K562 (cell line): ENCODE data around the gene PRND. TPM values are rescaled to one million over a fixed set of nuclear protein-coding genes. Genes with fewer than 3 reads are reported as not detected.

Experiments used
- ARID1B ChIP-seq: fragments of 450-650 bp; IDR thresholded peaks from 2 replicates; pipeline ENCODE4 v1.6.1; 2016; ENCODE audit warnings: antibody characterized with exemption, mild to moderate bottlenecking, inconsistent platforms
- CCAR2 ChIP-seq: fragments of 200-400 bp; formaldehyde crosslinking; IDR thresholded peaks from 2 replicates; pipeline ENCODE4 v1.6.1; 2017; ENCODE audit warnings: mild to moderate bottlenecking, low read depth, low read length
- CXXC5 ChIP-seq: fragments of 250-450 bp; sonication (Bioruptor Pico); IDR thresholded peaks from 2 replicates; pipeline ENCODE4 v1.8.0; 2022; ENCODE audit warnings: inconsistent platforms, mild to moderate bottlenecking, moderate library complexity
- HCFC1 ChIP-seq: IDR thresholded peaks from 2 replicates; pipeline ENCODE4 v1.6.1; 2012; ENCODE audit warnings: low read depth, low read length, improper control_type of control experiment
- HMG20A ChIP-seq: fragments of 450-650 bp; formaldehyde crosslinking; conservative IDR thresholded peaks from 2 replicates; pipeline ENCODE4 v1.4.0; 2020; ENCODE audit warnings: mild to moderate bottlenecking, mixed read lengths
- PYGO2 ChIP-seq: fragments of 450-650 bp; IDR thresholded peaks from 2 replicates; pipeline ENCODE4 v1.6.1; 2016; ENCODE audit warnings: mild to moderate bottlenecking, missing genetic modification characterization, moderate library complexity, missing compliant biosample characterization
- SMARCE1 ChIP-seq: fragments of 450-650 bp; IDR thresholded peaks from 2 replicates; pipeline ENCODE4 v1.7.1; 2016; ENCODE audit warnings: mild to moderate bottlenecking
- SP2 ChIP-seq: IDR thresholded peaks from 2 replicates; pipeline ENCODE4 v1.6.1; 2011; ENCODE audit warnings: mild to moderate bottlenecking, low read depth, low read length, moderate library complexity; ENCODE audit not compliant: poor library complexity, severe bottlenecking; ENCODE audit errors: extremely low read depth
- TRIM24 ChIP-seq, 2 experiments: fragments of 450-650 bp; IDR thresholded peaks; 2 replicates each; pipeline ENCODE4 v1.6.1; 2016
- TSC22D4 ChIP-seq: fragments of 450-650 bp; IDR thresholded peaks from 2 replicates; pipeline ENCODE4 v1.6.1; 2016; ENCODE audit warnings: missing genetic modification characterization, missing biosample characterization, control low read depth
- XRCC4 ChIP-seq: IDR thresholded peaks from one replicate; pipeline ENCODE4 v1.6.1; 2011; ENCODE audit not compliant: insufficient read depth, insufficient read length; ENCODE audit errors: extremely low read depth
- ZBTB8A ChIP-seq: fragments of 450-650 bp; IDR thresholded peaks from 2 replicates; pipeline ENCODE4 v1.6.1; 2018; ENCODE audit warnings: mild to moderate bottlenecking, moderate library complexity; ENCODE audit not compliant: partially characterized antibody
- ZNF217 ChIP-seq: sonication (generic); formaldehyde crosslinking; IDR thresholded peaks from 2 replicates; pipeline ENCODE4 v1.8.0; 2022; ENCODE audit warnings: mild to moderate bottlenecking, missing genetic modification reagents
- ZNF445 ChIP-seq: fragments of 250-450 bp; sonication (Bioruptor Pico); IDR thresholded peaks from 2 replicates; pipeline ENCODE4 v1.4.0; 2020; ENCODE audit warnings: low read depth, mild to moderate bottlenecking, moderate library complexity
- polyA plus RNA-seq, 8 experiments: library from polyadenylated mRNA; depleted of rRNA in 4 of 8; stranded (reverse) in 5 of 8; unstranded in 3 of 8; fragments of >200 nt; fragmentation: Nextera tagmentation in 2 of 8; fragmentation: Illumina TruSeq in 1 of 8; extraction: Ambion mirVana in 2 of 8; extraction: Trizol in 1 of 8; gene quantifications; 2 replicates each; pipeline versions ENCODE4 v1.2.1 to v1.2.3, GENCODE V29; 2011 to 2014; ENCODE audit warnings: inconsistent platforms in 1 of 8, missing spikeins in 1 of 8
- total RNA-seq, 7 experiments: library from RNA; depleted of rRNA in 6 of 7; stranded (reverse); fragments of >200 nt in 6 of 7; fragmentation: Illumina TruSeq in 2 of 7; extraction: Trizol in 2 of 7; gene quantifications; 2 replicates each; pipeline versions ENCODE4 v1.2.1 to v1.2.3, GENCODE V29; 2011 to 2021; ENCODE audit warnings: low replicate concordance in 1 of 7
- TF ChIP-seq, protein P1 (sequence below): fragments of 450-650 bp; IDR thresholded peaks from 2 replicates; pipeline ENCODE4 v1.6.1; 2016; ENCODE audit warnings: mild to moderate bottlenecking
- TF ChIP-seq, protein P2 (sequence below): fragments of 450-650 bp; formaldehyde crosslinking; IDR thresholded peaks from 2 replicates; pipeline ENCODE4 v1.4.0; 2022; ENCODE audit warnings: missing genetic modification characterization
- TF ChIP-seq, protein P3 (sequence below), 2 experiments: IDR thresholded peaks; 2 replicates each; pipeline ENCODE4 v1.6.1; 2012; ENCODE audit warnings: improper control_type of control experiment in 2 of 2, low read depth in 2 of 2, low read length in 2 of 2, borderline replicate concordance in 1 of 2
- TF ChIP-seq, protein P4 (sequence below): fragments of 450-650 bp; formaldehyde crosslinking; IDR thresholded peaks from 2 replicates; pipeline ENCODE4 v1.4.0; 2020; ENCODE audit warnings: mild to moderate bottlenecking, mixed read lengths

The PRND gene
- total and polyA plus RNA-seq, 9 of the 15 experiments (the other 6 are each of a cell fraction or from before 2014, with no cell fraction given): not detected

DNA sequence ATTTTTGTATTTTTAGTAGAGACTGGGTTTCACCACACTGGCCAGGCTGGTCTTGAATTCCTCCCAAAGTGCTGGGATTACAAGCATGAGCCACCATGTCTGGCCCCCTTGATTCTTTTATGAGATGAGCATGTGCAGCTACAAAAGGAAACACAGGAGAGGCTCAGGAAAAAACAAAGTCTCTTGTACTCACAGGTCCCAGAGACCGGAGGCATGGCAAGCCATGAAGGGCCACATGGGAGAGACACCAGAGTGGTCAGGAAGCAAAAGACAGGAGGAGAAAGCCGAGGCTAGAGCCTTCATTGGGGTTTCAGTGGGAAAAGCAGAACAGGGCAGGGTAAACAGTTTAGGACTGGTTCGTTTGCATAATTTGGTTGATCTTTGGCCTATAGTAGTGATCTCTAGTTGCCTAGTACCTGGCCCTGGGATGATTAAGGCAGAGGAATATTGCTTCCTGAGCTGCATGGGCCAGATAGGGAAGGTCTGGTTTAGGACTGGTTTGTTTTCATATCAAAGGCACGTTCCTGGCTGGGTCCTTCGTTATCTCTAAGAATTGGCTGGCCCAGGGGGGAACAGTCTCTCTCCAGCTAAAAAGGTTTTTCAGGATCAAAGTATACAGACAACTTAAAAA, 48.2 kb upstream of the PRND start (continued):
- TF ChIP-seq, protein P1, sequence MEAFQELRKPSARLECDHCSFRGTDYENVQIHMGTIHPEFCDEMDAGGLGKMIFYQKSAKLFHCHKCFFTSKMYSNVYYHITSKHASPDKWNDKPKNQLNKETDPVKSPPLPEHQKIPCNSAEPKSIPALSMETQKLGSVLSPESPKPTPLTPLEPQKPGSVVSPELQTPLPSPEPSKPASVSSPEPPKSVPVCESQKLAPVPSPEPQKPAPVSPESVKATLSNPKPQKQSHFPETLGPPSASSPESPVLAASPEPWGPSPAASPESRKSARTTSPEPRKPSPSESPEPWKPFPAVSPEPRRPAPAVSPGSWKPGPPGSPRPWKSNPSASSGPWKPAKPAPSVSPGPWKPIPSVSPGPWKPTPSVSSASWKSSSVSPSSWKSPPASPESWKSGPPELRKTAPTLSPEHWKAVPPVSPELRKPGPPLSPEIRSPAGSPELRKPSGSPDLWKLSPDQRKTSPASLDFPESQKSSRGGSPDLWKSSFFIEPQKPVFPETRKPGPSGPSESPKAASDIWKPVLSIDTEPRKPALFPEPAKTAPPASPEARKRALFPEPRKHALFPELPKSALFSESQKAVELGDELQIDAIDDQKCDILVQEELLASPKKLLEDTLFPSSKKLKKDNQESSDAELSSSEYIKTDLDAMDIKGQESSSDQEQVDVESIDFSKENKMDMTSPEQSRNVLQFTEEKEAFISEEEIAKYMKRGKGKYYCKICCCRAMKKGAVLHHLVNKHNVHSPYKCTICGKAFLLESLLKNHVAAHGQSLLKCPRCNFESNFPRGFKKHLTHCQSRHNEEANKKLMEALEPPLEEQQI: peak; percentile 66; the same call in 1 of the 2 replicates
- TF ChIP-seq SMARCE1: peak; percentile 67; the same call in 1 of the 2 replicates
- TF ChIP-seq CXXC5: peak; percentile 70
- TF ChIP-seq TRIM24 (IDR thresholded peaks at IDR 0.05): peak; percentile 88 to 91
- TF ChIP-seq ZNF217: no peak
- TF ChIP-seq TSC22D4 (tag): no peak
- no peak for TF ChIP-seq ZBTB8A
- TF ChIP-seq ZNF445: no peak
- no peak for TF ChIP-seq HCFC1
- no peak for TF ChIP-seq XRCC4
- TF ChIP-seq CCAR2: no peak
- TF ChIP-seq ARID1B: peak; percentile 95
- TF ChIP-seq, protein P2, sequence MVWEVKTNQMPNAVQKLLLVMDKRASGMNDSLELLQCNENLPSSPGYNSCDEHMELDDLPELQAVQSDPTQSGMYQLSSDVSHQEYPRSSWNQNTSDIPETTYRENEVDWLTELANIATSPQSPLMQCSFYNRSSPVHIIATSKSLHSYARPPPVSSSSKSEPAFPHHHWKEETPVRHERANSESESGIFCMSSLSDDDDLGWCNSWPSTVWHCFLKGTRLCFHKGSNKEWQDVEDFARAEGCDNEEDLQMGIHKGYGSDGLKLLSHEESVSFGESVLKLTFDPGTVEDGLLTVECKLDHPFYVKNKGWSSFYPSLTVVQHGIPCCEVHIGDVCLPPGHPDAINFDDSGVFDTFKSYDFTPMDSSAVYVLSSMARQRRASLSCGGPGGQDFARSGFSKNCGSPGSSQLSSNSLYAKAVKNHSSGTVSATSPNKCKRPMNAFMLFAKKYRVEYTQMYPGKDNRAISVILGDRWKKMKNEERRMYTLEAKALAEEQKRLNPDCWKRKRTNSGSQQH (CRISPR knock-in tag): no peak
- no peak for TF ChIP-seq PYGO2 (tag)
- TF ChIP-seq, protein P3, sequence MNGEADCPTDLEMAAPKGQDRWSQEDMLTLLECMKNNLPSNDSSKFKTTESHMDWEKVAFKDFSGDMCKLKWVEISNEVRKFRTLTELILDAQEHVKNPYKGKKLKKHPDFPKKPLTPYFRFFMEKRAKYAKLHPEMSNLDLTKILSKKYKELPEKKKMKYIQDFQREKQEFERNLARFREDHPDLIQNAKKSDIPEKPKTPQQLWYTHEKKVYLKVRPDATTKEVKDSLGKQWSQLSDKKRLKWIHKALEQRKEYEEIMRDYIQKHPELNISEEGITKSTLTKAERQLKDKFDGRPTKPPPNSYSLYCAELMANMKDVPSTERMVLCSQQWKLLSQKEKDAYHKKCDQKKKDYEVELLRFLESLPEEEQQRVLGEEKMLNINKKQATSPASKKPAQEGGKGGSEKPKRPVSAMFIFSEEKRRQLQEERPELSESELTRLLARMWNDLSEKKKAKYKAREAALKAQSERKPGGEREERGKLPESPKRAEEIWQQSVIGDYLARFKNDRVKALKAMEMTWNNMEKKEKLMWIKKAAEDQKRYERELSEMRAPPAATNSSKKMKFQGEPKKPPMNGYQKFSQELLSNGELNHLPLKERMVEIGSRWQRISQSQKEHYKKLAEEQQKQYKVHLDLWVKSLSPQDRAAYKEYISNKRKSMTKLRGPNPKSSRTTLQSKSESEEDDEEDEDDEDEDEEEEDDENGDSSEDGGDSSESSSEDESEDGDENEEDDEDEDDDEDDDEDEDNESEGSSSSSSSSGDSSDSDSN (IDR thresholded peaks at IDR 0.05; ENCODE audit: borderline replicate concordance in 1 of 2, low read depth in 2 of 2, low read length in 2 of 2): no peak
- TF ChIP-seq, protein P4, sequence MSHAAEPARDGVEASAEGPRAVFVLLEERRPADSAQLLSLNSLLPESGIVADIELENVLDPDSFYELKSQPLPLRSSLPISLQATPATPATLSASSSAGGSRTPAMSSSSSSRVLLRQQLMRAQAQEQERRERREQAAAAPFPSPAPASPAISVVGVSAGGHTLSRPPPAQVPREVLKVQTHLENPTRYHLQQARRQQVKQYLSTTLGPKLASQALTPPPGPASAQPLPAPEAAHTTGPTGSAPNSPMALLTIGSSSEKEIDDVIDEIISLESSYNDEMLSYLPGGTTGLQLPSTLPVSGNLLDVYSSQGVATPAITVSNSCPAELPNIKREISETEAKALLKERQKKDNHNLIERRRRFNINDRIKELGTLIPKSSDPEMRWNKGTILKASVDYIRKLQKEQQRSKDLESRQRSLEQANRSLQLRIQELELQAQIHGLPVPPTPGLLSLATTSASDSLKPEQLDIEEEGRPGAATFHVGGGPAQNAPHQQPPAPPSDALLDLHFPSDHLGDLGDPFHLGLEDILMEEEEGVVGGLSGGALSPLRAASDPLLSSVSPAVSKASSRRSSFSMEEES: no peak
- TF ChIP-seq HMG20A (CRISPR knock-in tag): no peak
- no peak for TF ChIP-seq SP2
